GDM1 (cell line): ENCODE results near the gene CCDC172.
"Not testable (repeated sequence)": the region's sequence is repeated elsewhere in the genome, so short reads cannot be mapped to it uniquely, and the experiment has no call there.

ENCODE experiments used
- DNase-seq: peaks from one replicate; lab custom pipeline; 2025; lab: John Stamatoyannopoulos, UW

CCDC172 gene

GRCh38 chr10:116336866-116337265, 12.6 kb downstream of the CCDC172 start:
- no peak for DNase-seq

GRCh38 chr10:116352125-116352524, 27.9 kb downstream of the CCDC172 start:
- DNase-seq: no peak

- no peak for DNase-seq
Measured at GRCh38 chr10:116353817-116354216, 29.6 kb downstream of the CCDC172 start.

GRCh38 chr10:116355341-116355740, 31.1 kb downstream of the CCDC172 start:
- no peak for DNase-seq

- DNase-seq: no peak
Measured at GRCh38 chr10:116356833-116357232, 32.6 kb downstream of the CCDC172 start.

DNA sequence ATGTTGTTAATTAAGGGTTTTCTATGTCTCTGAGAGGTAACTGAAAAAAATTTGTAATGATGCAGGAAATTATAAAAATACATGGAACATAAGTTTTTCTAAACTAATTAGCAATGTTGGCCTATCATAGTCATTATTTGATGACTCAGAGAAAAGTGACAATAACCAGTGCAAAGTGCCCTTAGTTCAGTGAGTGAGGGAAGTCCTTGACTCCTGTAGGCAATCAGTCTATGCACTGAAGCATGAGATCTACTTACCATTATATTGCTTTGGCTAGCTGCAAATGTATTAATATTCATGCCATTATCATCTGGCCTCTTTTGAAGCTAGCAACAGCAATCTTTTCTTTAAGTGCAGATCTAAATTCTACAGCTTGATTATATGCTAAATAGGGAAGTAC, 40.6 kb downstream of the CCDC172 start:
- DNase-seq: no peak

DNA sequence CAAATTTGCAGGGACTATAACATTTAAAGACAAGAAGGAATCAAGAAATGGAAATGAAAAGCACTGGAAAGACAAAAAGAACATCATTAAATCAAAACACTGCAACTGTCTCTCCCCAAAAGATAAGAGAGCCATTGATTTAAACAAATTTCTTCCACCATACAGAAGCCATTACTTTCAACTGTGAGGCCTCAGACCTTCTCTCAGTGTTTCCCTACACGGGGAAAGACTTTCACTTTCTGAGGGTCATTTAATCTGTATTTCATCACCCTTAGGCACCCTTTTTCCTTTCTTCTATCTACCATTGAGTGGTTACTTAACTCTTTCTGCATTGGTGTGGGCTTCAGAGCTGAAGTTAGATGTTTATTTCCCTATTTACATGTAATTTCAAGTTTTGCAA, 47.5 kb downstream of the CCDC172 start:
- no peak for DNase-seq

GRCh38 chr10:116382290-116382689, 58.0 kb downstream of the CCDC172 start:
- no peak for DNase-seq

GRCh38 chr10:116385311-116385710, 61.1 kb downstream of the CCDC172 start:
- no peak for DNase-seq

GRCh38 chr10:116385994-116386809, 62.0 kb downstream of the CCDC172 start:
- DNase-seq: no peak

GRCh38 chr10:116393246-116393831, 69.1 kb downstream of the CCDC172 start:
- not testable (repeated sequence) for DNase-seq

GRCh38 chr10:116395223-116395985, 71.2 kb downstream of the CCDC172 start:
- no peak for DNase-seq

DNA sequence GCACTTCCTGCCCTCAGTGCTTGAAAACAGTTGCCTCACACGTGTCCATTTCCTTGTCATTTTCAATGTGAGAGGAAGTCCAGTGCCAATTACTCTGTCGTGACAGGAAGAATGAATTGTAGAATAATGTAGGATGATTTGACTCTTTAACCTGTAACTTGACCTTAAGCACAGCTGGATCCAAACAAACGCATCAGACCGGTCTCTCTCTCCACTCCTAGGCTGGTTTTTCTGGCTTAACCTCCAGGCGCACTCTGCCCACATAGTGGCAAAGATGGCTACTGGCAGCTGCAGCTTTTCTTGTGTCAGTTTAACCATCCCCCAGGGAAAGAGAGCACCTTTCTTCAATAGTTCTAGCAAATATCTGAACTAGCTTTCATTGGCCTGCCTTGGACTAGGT, 74.0 kb downstream of the CCDC172 start:
- DNase-seq: no peak

GRCh38 chr10:116402858-116403257, 78.6 kb downstream of the CCDC172 start:
- DNase-seq: no peak

DNA sequence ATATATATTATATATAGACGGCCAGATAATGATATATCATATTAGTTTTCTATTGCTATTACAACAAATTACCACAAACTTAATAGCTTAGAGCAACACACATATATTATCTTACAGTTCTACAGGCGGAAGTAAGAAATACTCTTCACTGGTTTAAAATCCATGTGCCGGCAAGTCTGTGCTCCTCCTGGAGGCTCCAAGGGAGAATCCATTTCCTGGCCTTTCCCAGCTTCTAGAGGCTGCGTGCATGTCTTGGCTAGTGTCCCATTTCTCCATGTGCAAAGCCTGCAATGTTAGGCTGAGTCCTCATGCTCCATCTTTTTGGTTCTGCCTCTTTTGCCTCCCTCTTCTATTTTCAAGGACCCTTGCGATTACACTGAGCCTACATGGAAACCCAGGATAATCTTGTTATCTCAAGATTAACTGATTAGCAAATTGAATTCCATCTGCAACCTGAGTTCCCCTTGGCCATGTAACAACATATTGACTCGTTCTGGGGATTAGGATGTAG, 79.5 kb downstream of the CCDC172 start:
- no peak for DNase-seq

DNA sequence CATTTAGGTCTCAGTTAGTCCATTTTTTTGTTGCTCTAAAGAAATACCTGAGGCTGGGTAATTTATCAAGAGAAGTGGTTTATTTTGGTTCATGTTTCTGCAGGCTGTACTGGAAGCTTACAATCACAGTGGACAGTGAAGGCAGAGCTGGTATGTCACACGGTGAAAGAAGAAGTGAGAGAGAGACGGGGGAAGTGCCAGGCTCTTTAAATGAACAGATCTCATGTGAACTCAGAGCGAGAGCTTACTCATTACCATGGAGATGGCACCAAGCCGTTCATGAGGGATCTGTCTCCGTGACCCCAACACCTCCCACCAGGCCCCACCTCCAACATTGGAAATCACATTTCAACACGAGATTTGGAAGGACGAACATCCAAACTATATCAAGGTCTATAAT, 84.5 kb downstream of the CCDC172 start:
- no peak for DNase-seq

DNA sequence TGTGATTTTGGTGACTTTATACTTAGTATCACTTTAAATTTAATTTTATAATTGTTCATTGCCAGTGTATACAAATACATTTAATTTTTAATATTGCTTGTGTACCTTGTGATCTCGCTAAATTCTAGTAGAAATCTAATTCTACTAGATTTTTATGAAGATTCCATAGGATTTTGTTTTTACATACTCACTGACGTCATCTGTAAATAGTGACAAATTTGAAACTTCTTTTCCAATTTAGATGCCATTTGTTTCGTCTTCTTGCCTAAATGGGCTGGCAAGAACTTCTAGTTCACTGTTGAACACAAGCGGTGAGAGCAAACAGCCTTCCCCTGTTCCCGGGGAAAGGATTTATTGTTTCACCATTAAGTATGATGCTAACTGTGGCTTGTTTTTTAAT, 86.1 kb downstream of the CCDC172 start:
- DNase-seq: no peak

DNA sequence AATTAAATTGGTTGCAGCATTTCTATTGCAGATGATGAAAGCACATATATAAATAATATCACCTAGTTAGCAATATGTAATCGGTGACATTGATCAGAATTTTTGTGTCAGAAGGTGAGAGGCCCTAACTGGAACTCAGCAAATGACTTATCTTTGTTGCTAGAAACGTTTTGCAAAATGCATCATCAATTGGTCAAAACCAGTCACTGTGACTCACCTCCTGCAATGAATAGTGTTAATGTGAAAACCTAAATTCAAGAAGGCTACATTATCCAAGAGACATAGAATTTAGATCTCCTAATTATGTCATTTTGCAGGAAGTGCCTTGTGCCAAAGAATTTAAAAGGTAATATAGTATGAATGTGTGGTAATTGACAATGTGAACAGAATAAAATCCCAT, 93.6 kb downstream of the CCDC172 start:
- no peak for DNase-seq

GRCh38 chr10:116418389-116418788, 94.1 kb downstream of the CCDC172 start:
- DNase-seq: no peak

DNA sequence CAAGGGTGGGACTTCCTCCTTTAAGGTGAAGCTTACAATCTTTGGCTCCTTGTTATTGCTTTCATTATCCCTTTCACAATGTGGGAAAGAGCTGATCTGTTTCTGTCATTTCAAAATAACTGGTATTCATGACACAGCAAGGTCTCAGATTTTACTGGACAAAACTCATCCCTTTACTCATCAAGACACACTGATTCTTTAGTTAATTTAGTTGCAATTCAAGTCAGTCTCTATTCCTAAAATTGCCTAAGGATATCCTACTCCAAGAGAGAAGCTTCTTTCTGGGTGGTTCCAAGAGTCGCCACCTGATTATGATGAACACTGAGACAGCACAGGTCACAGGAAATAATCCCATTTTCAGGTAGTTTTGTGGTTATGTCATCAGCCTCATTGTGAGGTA, 97.6 kb downstream of the CCDC172 start:
- no peak for DNase-seq

DNA sequence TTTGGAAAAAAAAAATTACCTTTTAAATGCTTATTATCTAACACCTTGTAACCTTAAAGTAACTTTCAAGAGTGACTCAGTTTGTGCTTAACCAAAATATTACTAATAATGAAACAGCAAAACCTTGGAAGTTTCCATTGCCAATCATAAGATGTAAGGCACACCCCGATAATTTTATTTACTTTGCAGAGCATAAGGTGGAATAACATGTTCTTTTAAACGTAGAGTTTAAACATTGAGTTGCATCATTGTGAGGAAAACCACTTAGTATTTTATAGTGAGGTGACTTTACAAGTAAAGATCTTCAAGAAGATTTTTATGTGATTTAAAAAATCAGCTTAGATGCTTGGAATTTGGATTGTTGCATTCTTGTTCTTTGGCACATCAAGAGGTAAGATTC, 103.4 kb downstream of the CCDC172 start, which contains the start of gene PNLIPRP3:
Gene PNLIPRP3, plus strand, starts transcription at position 177 of the 400 bp plus-strand sequence. Its CDS starts 166 bp downstream, at position 343.
- no peak for DNase-seq

DNA sequence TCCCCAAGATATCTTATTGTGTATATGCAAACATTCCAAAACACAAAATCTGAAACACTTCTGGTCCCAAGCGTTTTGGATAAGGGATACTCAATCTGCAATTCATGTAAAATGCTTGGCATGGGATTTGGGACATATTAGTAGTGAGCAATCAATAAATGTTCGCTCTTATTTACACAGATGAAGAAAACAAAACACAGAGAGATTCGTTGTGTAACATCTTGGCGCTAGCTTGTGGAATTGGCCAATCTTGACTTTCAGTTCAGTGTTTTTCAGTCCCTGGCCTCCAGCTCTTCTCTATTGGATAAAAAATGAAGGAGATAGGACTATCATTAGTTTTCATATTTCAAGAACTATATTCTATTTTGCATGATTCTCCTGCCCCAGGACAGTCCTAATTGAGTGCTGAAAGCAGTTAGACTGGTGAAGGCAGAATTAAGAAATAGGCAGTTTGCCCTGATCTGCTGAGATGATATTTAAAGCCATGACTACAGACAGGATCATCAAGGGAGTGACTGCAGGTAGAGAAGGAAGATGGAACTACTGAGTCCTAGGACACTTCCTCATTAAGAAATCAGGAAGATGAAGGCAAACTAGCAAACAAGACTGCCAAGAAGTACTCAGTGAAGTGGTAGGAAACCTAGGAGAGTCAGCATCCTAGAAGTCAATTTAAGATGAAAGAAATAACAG, 105.2 kb downstream of the CCDC172 start:
- DNase-seq: no peak
